Measurements from ENCODE around the gene MED25.
A peak's percentile ranks its signal among the peaks of the same experiment; 100 is the strongest.

Gene MED25

DNA sequence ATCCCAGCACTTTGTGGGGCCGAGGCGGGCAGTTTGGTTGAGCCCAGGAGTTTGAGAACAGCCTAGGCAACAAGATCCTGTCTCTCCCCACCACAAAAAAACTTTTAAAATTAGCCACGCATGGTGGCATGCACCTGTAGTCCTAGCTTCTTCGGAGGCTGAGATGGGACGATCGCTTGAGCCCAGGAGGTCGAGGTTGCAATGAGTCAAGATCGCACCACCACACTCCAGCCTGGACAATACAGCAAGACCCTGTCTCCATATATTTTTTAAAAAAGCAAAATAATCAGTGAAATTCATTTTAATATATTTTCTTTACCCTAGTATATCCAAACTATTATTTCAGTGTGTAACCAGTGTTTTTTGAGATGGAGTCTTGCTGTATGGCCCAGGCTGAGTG, 43.1 kb upstream of the MED25 start:
- TF ChIP-seq, protein P1, sequence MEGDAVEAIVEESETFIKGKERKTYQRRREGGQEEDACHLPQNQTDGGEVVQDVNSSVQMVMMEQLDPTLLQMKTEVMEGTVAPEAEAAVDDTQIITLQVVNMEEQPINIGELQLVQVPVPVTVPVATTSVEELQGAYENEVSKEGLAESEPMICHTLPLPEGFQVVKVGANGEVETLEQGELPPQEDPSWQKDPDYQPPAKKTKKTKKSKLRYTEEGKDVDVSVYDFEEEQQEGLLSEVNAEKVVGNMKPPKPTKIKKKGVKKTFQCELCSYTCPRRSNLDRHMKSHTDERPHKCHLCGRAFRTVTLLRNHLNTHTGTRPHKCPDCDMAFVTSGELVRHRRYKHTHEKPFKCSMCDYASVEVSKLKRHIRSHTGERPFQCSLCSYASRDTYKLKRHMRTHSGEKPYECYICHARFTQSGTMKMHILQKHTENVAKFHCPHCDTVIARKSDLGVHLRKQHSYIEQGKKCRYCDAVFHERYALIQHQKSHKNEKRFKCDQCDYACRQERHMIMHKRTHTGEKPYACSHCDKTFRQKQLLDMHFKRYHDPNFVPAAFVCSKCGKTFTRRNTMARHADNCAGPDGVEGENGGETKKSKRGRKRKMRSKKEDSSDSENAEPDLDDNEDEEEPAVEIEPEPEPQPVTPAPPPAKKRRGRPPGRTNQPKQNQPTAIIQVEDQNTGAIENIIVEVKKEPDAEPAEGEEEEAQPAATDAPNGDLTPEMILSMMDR (IDR thresholded peaks at IDR 0.05), result no peak
- peak overlapping the region; percentile 56 for H3K27ac ChIP-seq
- H3K36me3 ChIP-seq, result peaks cover 21% of the 10 kb centered on the region
- H3K9me3 ChIP-seq, result no peaks in the 10 kb centered on the region
- no peaks in the 10 kb centered on the region for H3K27me3 ChIP-seq
- H3K4me1 ChIP-seq (ENCODE audit: control insufficient read depth in 1 of 2, insufficient read depth in 1 of 2, low read depth in 1 of 2, low read length in 1 of 2), result peaks cover 42 to 44% of the 10 kb centered on the region in 2 experiments
- H3K4me3 ChIP-seq (ENCODE audit: low read depth in 1 of 2, low read length in 1 of 2), result no peak overlapping the region

DNA sequence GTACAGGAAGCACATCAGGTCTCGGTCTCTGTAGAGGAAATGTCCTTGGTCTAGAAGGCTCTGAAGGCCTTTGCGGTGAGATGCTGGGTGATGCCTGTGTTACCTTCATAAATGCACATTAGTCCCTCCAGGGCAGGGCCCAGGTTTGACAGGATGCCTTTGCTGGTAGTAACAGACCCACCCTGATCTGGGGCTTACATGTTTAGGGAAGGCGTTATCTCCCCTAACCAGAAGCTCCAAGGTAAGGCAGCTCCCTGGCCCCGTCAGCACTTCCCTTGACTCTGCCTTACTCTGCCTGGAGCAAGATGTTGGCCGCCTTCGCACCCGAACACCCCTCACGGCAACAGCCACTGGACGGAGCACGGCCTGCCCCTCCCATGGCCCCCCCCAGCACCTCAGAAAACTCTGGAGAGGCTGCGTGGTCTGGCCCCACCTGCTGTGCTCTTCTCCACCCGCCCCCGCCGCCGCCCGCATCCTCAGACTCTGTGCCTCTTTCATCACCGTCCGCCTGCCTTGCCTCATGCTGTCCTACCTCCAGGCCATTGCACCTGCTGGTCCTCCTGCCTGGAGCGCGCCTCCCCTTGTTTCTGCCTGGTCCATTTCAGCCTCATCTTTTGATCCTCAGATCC, 42.2 kb upstream of the MED25 start:
- Histone ChIP-seq H3K36me3 (peaks cover 25% of the 10 kb centered on the region), H3K27me3 (no peaks in the 10 kb centered on the region), H3K4me1 (ENCODE audit: control insufficient read depth in 1 of 2, insufficient read depth in 1 of 2, low read depth in 1 of 2, low read length in 1 of 2) (peaks cover 47 to 53% of the 10 kb centered on the region in 2 experiments), H3K4me3 (ENCODE audit: low read depth in 1 of 2, low read length in 1 of 2) (no peak overlapping the region), H3K27ac (peak overlapping the region; percentile 56), H3K9me3 (no peaks in the 10 kb centered on the region)
- TF ChIP-seq, protein P1 (IDR thresholded peaks at IDR 0.05), result no peak

DNA sequence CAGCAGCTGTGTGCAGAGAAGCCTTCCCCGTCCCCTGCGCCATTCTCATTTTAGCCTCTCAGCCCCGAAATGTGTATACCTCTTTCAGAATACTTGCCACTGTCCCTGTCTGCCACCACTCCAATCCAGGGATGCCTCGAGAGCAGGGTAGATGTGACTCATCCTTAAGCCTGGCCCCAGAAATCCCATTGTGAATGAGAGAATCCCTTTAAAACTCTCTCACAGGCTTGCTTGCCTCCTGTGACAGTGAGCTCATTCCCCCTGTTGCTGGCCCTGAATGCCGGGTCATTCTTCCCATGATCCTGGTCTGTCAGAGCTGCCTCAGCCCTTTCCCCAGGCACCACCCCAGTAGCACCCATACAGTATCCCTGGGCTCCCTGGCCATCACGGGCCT, 41.7 kb upstream of the MED25 start:
- Histone ChIP-seq H3K36me3 (peaks cover 24% of the 10 kb centered on the region), H3K27me3 (no peaks in the 10 kb centered on the region), H3K27ac (peak overlapping the region; percentile 56), H3K4me3 (ENCODE audit: low read depth in 1 of 2, low read length in 1 of 2) (no peak overlapping the region), H3K9me3 (no peaks in the 10 kb centered on the region), H3K4me1 (ENCODE audit: control insufficient read depth in 1 of 2, insufficient read depth in 1 of 2, low read depth in 1 of 2, low read length in 1 of 2) (peaks cover 47 to 58% of the 10 kb centered on the region in 2 experiments)
- TF ChIP-seq, protein P1 (IDR thresholded peaks at IDR 0.05), result no peak

DNA sequence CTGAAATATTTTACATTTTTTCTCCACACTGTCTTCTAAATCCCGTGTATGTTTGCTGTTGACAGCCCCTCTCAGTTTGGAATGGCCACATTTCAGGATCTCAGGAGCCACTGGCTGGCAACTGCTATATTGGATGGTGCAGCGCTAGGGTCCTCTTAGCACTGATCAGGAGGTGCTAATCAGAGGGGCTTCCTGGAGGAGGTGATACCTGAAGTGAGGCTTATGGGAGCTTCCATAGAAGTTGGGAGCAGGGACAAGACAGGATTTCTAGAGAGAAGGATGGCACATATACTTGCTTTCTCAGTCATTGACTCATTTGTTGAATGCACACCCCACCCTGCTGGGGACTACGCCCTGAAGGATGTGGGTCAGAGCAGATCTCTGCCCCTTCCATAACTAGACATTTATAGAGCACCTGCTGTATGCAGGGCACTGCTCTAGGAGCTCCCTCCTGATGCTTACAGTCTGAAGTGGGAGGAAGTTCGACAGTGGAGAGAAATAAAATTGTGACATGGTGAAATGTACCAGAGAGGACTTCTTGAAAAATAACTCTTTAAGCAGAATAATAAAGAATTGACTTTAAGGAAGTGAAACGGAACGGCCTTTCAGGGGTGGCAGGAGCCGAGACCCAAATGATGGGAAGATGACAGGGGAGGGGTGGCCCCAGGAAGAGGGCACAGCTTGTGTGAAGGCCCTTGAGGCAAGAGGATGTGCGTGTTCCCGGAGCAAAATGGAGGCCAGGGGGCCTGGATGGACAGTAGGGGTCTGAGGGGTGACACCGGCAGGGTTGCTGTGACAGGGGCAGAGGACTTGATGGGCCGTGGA, 38.1 kb upstream of the MED25 start:
- TF ChIP-seq, protein P1 (IDR thresholded peaks at IDR 0.05), result no peak
- Histone ChIP-seq H3K36me3 (peaks cover 39% of the 10 kb centered on the region), H3K4me3 (ENCODE audit: low read depth in 1 of 2, low read length in 1 of 2) (no peak overlapping the region), H3K27me3 (no peaks in the 10 kb centered on the region), H3K27ac (peak overlapping the region; percentile 45), H3K4me1 (ENCODE audit: control insufficient read depth in 1 of 2, insufficient read depth in 1 of 2, low read depth in 1 of 2, low read length in 1 of 2) (peaks cover 28 to 43% of the 10 kb centered on the region in 2 experiments), H3K9me3 (no peaks in the 10 kb centered on the region)

DNA sequence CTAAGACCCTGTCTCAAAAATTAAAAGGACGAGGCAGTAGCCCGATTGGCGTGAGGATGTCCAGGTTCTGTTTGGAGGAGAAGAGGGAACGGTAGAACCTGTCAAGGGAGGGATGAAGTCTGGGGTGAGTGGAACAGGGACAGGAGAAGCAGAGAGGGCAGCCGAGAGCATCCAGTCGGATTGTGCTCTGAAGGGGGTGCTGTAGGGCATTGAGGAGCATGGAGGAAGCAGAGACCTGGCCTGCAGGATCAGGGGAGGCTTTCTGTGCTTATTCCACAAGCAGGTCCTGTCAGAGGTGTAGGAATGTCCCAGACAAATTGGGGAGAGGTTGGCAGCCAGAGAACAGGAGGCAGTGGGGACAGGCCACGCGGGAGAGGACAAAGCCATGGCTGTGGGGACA, 37.2 kb upstream of the MED25 start:
- H3K27me3 ChIP-seq, result no peaks in the 10 kb centered on the region
- H3K4me3 ChIP-seq (ENCODE audit: low read depth in 1 of 2, low read length in 1 of 2), result no peak overlapping the region
- no peaks in the 10 kb centered on the region for H3K9me3 ChIP-seq
- TF ChIP-seq, protein P1 (IDR thresholded peaks at IDR 0.05), result no peak
- peak overlapping the region; percentile 43 for H3K27ac ChIP-seq
- peaks cover 18 to 34% of the 10 kb centered on the region in 2 experiments for H3K4me1 ChIP-seq (ENCODE audit: control insufficient read depth in 1 of 2, insufficient read depth in 1 of 2, low read depth in 1 of 2, low read length in 1 of 2)
- peaks cover 44% of the 10 kb centered on the region for H3K36me3 ChIP-seq
